Urinary bladder (tissue), 4 donors: ENCODE data around the gene GNE. TPM values are rescaled to one million over a fixed set of nuclear protein-coding genes. Genes with fewer than 3 reads are reported as not detected.
"Not testable (repeated sequence)": the region's sequence is repeated elsewhere in the genome, so short reads cannot be mapped to it uniquely, and the experiment has no call there.

Experiments used
- DNase-seq: peaks from one replicate; pipeline ENCODE4 v3.0.0-alpha.2; 2015; ENCODE audit errors: extremely low spot score
- H3K27ac ChIP-seq: one replicate; pipeline ENCODE4 v1.5.1; 2013; ENCODE audit warnings: low read depth, mild to moderate bottlenecking, moderate library complexity
- H3K36me3 ChIP-seq: one replicate; pipeline ENCODE4 v1.6.1; 2013; ENCODE audit warnings: mild to moderate bottlenecking, moderate library complexity; ENCODE audit not compliant: insufficient read depth
- H3K4me1 ChIP-seq: one replicate; pipeline ENCODE4 v1.6.1; 2013; ENCODE audit warnings: mild to moderate bottlenecking, moderate library complexity; ENCODE audit not compliant: insufficient read depth
- H3K4me3 ChIP-seq: one replicate; pipeline ENCODE4 v1.5.1; 2013; ENCODE audit warnings: low read depth, low read length
- WGBS: extraction: QIAGEN DNeasy Blood & Tissue Kit; methylation state at CpG from one replicate; pipeline ENCODE4 v1.1.7; 2013; 5-methylcytosine and 5-hydroxymethylcytosine counted together
- polyA plus RNA-seq: library from polyadenylated mRNA; stranded (reverse); fragments of 200-250 nt; gene quantifications from one replicate; pipeline ENCODE4 v1.2.3, GENCODE V29; 2013
- total RNA-seq: library from RNA; depleted of rRNA; stranded (reverse); fragments of >200 nt; gene quantifications from one replicate; pipeline ENCODE4 v1.2.3, GENCODE V29; 2014
- donor health status: healthy with polysubstance abuse.
- donor health status: healthy.

GNE gene
- total and polyA plus RNA-seq, 2 donors: 17.5 to 25.9 TPM

DNA sequence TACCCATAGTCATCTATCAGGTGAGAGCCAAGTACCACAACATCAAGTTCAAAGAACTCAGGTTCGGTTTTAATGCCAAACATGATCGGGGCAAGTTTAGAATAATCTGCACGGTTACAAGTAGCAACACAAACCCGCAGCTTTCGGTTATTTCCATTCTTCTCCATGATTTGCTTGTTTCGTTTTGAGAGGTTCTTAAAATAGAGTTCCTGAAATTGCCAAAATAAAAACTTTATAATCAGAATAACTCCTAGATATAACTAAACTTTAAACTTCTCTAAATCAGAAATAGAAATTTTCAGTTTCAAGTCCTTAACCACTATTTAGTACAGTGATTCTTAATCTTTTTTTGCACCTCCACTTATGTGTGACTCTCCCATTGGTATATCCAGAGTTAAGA lies 9.1 kb downstream of the GNE start:
- H3K36me3 ChIP-seq: peaks cover 8% of the 10 kb centered on the region
- no peak for DNase-seq
- no peaks in the 10 kb centered on the region for H3K4me1 ChIP-seq
- WGBS: 81% methylated on average over 6 of the region's 6 CpGs
- no peak overlapping the region for H3K27ac ChIP-seq
- H3K4me3 ChIP-seq: no peak overlapping the region

GRCh38 chr9:36248061-36248460 lies 10.2 kb downstream of the GNE start:
- not testable (repeated sequence) for H3K36me3 ChIP-seq, DNase-seq, H3K27ac ChIP-seq, H3K4me3 ChIP-seq, H3K4me1 ChIP-seq
- WGBS: 65% methylated on average over 8 of the region's 8 CpGs

GRCh38 chr9:36247356-36247755 lies 10.9 kb downstream of the GNE start:
- no peaks in the 10 kb centered on the region for H3K4me1 ChIP-seq
- H3K4me3 ChIP-seq: no peak overlapping the region
- no peak for DNase-seq
- 91% methylated on average over 3 of the region's 3 CpGs for WGBS
- H3K36me3 ChIP-seq: peaks cover 8% of the 10 kb centered on the region
- no peak overlapping the region for H3K27ac ChIP-seq

GRCh38 chr9:36245906-36246305 lies 12.3 kb downstream of the GNE start:
- H3K27ac ChIP-seq: no peak overlapping the region
- H3K36me3 ChIP-seq: peaks cover 8% of the 10 kb centered on the region
- 90% methylated on average over 6 of the region's 6 CpGs for WGBS
- H3K4me1 ChIP-seq: no peaks in the 10 kb centered on the region
- H3K4me3 ChIP-seq: no peak overlapping the region
- no peak for DNase-seq

- H3K36me3 ChIP-seq, H3K4me3 ChIP-seq, DNase-seq, H3K4me1 ChIP-seq, H3K27ac ChIP-seq: not testable (repeated sequence)
- 98% methylated on average over 3 of the region's 3 CpGs for WGBS
Observed at GRCh38 chr9:36239675-36240074, 18.6 kb downstream of the GNE start.

GRCh38 chr9:36239205-36239604 lies 19.0 kb downstream of the GNE start:
- DNase-seq, H3K4me3 ChIP-seq, H3K4me1 ChIP-seq, H3K27ac ChIP-seq, H3K36me3 ChIP-seq: not testable (repeated sequence)
- over 99% methylated on average over 7 of the region's 7 CpGs for WGBS

GRCh38 chr9:36237230-36237629 lies 21.0 kb downstream of the GNE start:
- Histone ChIP-seq H3K4me1 (no peaks in the 10 kb centered on the region), H3K36me3 (no peaks in the 10 kb centered on the region), H3K27ac (no peak overlapping the region), H3K4me3 (no peak overlapping the region)
- no peak for DNase-seq
- 95% methylated on average over 3 of the region's 3 CpGs for WGBS

DNA sequence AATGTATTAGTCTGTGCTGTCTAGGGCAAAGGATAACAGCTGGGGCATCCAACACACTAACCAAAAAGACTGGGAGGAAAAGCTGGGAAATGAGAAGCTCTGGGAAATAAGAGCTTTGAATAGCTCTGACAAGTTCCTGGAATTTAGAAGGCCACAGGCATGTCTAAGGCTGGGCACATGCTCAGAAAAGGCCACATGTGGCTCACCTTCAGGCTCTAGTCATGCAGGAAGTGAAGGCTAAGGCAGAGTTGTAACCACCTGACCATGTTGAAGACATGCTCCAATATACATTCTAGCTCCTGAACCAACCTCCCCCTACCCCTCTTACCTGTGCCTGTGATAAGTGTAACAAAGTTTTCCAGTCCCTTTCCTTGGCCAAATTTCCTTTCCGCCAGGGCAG lies 35.8 kb downstream of the GNE start:
- WGBS: 96% methylated on average over 1 of the region's 1 CpG
- Histone ChIP-seq H3K4me3 (no peak overlapping the region), H3K36me3 (peaks cover 13% of the 10 kb centered on the region), H3K4me1 (no peaks in the 10 kb centered on the region), H3K27ac (no peak overlapping the region)
- DNase-seq: no peak

DNA sequence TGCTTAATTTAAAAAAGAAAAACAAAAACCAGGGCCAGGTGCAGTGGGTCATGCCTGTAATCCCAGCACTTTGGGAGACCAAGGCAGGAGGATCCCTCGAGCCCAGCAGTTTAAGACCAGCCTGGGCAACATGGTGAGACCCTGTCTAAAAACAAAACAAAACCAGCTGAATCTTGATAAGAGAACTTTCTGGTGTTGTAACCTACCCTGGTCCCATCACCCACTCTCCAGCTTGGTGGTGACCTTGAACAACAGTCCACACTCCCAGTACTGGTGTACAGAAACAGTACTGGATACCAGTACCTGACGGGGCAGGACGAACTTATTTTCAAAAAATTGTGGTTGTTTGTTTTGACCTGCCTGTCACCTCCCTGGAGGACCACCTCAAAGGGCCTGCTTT lies 36.6 kb downstream of the GNE start:
- no peak for DNase-seq
- Histone ChIP-seq H3K36me3 (peaks cover 13% of the 10 kb centered on the region), H3K4me1 (no peaks in the 10 kb centered on the region), H3K4me3 (no peak overlapping the region), H3K27ac (no peak overlapping the region)
- WGBS: over 99% methylated on average over 3 of the region's 3 CpGs

DNA sequence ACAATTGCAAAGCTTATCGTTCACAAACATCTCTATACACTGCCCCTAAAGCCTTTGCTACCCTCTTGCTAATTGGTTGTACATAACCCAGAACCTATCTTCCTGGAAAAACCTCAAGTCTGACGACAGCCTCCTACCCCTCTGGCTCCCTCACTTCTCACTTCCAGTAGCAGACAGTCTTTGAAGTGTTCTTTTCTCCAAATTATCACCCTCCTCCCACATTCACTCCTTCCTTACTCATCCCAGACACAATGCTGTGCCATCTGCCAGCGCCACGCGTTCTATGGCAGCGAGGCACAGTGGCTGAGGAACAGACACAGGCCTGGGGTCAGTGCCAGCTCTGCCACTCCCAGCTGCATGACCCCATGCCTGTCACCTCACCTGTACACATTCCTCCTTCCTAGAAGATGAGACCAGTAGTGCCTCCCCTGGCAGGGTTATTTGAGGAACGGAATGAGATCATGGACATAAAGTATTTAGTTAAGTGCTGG lies 39.8 kb downstream of the GNE start:
- H3K4me1 ChIP-seq: no peaks in the 10 kb centered on the region
- H3K36me3 ChIP-seq: peaks cover 10% of the 10 kb centered on the region
- no peak overlapping the region for H3K27ac ChIP-seq
- 90% methylated on average over 7 of the region's 7 CpGs for WGBS
- no peak for DNase-seq
- no peak overlapping the region for H3K4me3 ChIP-seq

GRCh38 chr9:36218011-36218410 lies 40.2 kb downstream of the GNE start:
- no peak overlapping the region for H3K4me3 ChIP-seq
- H3K4me1 ChIP-seq: no peaks in the 10 kb centered on the region
- DNase-seq: no peak
- no peak overlapping the region for H3K27ac ChIP-seq
- peaks cover 10% of the 10 kb centered on the region for H3K36me3 ChIP-seq
- 95% methylated on average over 5 of the region's 5 CpGs for WGBS

- Histone ChIP-seq H3K4me1 (no peaks in the 10 kb centered on the region), H3K36me3 (peaks cover 7% of the 10 kb centered on the region), H3K4me3 (no peak overlapping the region), H3K27ac (no peak overlapping the region)
- no peak for DNase-seq
- 68% methylated on average over 13 of the region's 13 CpGs for WGBS
Observed at GRCh38 chr9:36217256-36217968, 40.8 kb downstream of the GNE start.

GRCh38 chr9:36214571-36214970 lies 43.7 kb downstream of the GNE start:
- no peak overlapping the region for H3K27ac ChIP-seq

GRCh38 chr9:36213989-36214388 lies 44.3 kb downstream of the GNE start:
- no peak for DNase-seq
- peaks cover under 1% of the 10 kb centered on the region for H3K36me3 ChIP-seq
- no peak overlapping the region for H3K27ac ChIP-seq
- H3K4me3 ChIP-seq: no peak overlapping the region
- 56% methylated on average over 4 of the region's 4 CpGs for WGBS
- H3K4me1 ChIP-seq: no peaks in the 10 kb centered on the region

More at GRCh38 chr9:36214571-36214970, 43.7 kb downstream of the GNE start:
- H3K36me3 ChIP-seq: peaks cover 4% of the 10 kb centered on the region
- no peak overlapping the region for H3K4me3 ChIP-seq
- no peak for DNase-seq
- H3K4me1 ChIP-seq: no peaks in the 10 kb centered on the region
